ENCODE data around the gene DLG2. TPM values are rescaled to one million over a fixed set of nuclear protein-coding genes. Genes with fewer than 3 reads are reported as not detected.
"Not testable (repeated sequence)": the region's sequence is repeated elsewhere in the genome, so short reads cannot be mapped to it uniquely, and the experiment has no call there.

The DLG2 gene
- total and polyA plus RNA-seq, 9 of the 15 experiments (the other 6 are each of a cell fraction or from before 2014, with no cell fraction given): 0.52 to 1.6 (median 0.95) TPM

DNA sequence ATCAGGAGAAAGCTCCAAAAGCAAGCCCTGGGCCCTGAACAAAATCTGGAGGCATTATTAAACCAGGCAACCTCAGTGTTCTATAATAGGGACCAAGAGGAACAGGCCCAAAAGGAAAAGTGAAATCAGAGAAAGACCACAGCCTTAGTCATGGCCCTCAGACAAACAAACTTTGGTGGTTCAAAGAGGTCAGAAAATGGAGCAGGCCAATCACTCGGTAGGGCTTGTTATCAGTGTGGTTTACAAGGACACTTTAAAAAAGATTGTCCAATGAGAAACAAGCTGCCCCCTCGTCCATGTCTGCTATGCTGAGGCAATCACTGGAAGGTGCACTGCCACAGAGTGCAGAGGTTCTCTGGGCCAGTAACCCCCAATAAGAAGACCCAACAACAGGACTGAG, 17.9 kb downstream of the DLG2 start:
- H4K20me1 ChIP-seq (replicated peaks; ENCODE audit: control insufficient read depth, insufficient read depth, low read length); H3K36me3 ChIP-seq (ENCODE audit: control insufficient read depth, insufficient read depth, low read length); H3K27me3 ChIP-seq (ENCODE audit: control insufficient read depth in 2 of 2, insufficient read depth in 2 of 2, low read length in 2 of 2); H3K9me3 ChIP-seq (replicated peaks; ENCODE audit: control insufficient read depth, insufficient read depth, low read depth, low read length); H3K4me2 ChIP-seq (ENCODE audit: insufficient read depth, low read length); H3K4me3 ChIP-seq; H3K4me1 ChIP-seq (replicated peaks in 1 of 2; ENCODE audit: control insufficient read depth in 2 of 2, insufficient read depth in 2 of 2, low read length in 2 of 2); ATAC-seq; CTCF ChIA-PET (ENCODE audit: low intra/inter-chr PET ratio); H2AFZ ChIP-seq (ENCODE audit: low read depth, low read length); H3K9me1 ChIP-seq (ENCODE audit: control insufficient read depth, insufficient read depth, low read length); FAIRE-seq; DNase-seq (ENCODE audit: extremely low read depth in 1 of 4, low spot score in 3 of 4); H3K9ac ChIP-seq (ENCODE audit: insufficient read depth in 1 of 2, low read depth in 2 of 2, low read length in 2 of 2); H3K79me2 ChIP-seq (ENCODE audit: control insufficient read depth, insufficient read depth, low read length); BruUV-seq (replicated peaks); H3K27ac ChIP-seq (ENCODE audit: extremely low read depth, low read depth, low read length); POLR2A ChIA-PET; intact Hi-C loops (cut with micrococcal nuclease): not testable (repeated sequence)
- in situ Hi-C loops (cut with MboI): loop anchor here (10.0 kb wide), 1 partner anchor 686 kb away; no protein-coding TSS in a partner anchor
- 6% methylated on average over 2 of the region's 2 CpGs for WGBS (ENCODE audit: insufficient coverage, low coverage, missing lambda C conversion rate)

DNA sequence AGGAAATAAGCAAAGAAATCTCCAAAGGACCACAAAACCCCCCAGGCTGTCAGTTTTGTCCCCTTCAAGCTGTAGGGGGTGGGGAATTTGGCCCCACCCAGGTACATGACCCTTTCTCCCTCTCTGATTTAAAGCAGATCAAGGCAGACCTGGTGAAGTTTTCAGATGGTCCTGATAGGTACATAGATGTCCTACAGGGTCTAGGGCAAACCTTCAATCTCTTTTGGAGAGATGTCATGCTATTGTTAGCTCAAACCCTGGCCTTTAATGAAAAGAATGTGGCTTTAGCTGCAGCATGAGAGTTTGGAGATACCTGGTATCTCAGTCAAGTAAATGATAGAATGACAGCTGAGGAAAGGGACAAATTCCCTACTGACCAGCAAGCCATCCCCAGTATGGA, 18.5 kb downstream of the DLG2 start:
- H3K4me2 ChIP-seq (ENCODE audit: insufficient read depth, low read length); H4K20me1 ChIP-seq (replicated peaks; ENCODE audit: control insufficient read depth, insufficient read depth, low read length); H3K9me3 ChIP-seq (replicated peaks; ENCODE audit: control insufficient read depth, insufficient read depth, low read depth, low read length); ATAC-seq; DNase-seq (ENCODE audit: extremely low read depth in 1 of 4, low spot score in 3 of 4); intact Hi-C loops (cut with micrococcal nuclease); H3K9ac ChIP-seq (ENCODE audit: insufficient read depth in 1 of 2, low read depth in 2 of 2, low read length in 2 of 2); H3K4me1 ChIP-seq (replicated peaks in 1 of 2; ENCODE audit: control insufficient read depth in 2 of 2, insufficient read depth in 2 of 2, low read length in 2 of 2); H3K79me2 ChIP-seq (ENCODE audit: control insufficient read depth, insufficient read depth, low read length); H2AFZ ChIP-seq (ENCODE audit: low read depth, low read length); FAIRE-seq; BruUV-seq (replicated peaks); POLR2A ChIA-PET; CTCF ChIA-PET (ENCODE audit: low intra/inter-chr PET ratio); H3K9me1 ChIP-seq (ENCODE audit: control insufficient read depth, insufficient read depth, low read length); H3K27ac ChIP-seq (ENCODE audit: extremely low read depth, low read depth, low read length); H3K27me3 ChIP-seq (ENCODE audit: control insufficient read depth in 2 of 2, insufficient read depth in 2 of 2, low read length in 2 of 2); H3K4me3 ChIP-seq; H3K36me3 ChIP-seq (ENCODE audit: control insufficient read depth, insufficient read depth, low read length): not testable (repeated sequence)
- in situ Hi-C loops (cut with MboI): loop anchor here (10.0 kb wide), 1 partner anchor 686 kb away; no protein-coding TSS in a partner anchor

All from K562 (cell line).